AG04449 (cell line): ENCODE measurements around the gene KIF13A.

Experiments
- CTCF ChIA-PET: fragments of 350-600 bp; formaldehyde crosslinking; extraction: SDS; loops from one replicate; lab custom pipeline; 2021; ENCODE audit warnings: antibody characterized with exemption; lab: Yijun Ruan, JAX
- POLR2A ChIA-PET: fragments of 400-600, 350-600 bp; formaldehyde crosslinking; extraction: SDS; loops from one replicate; lab custom pipeline; 2020; ENCODE audit warnings: antibody characterized with exemption, inconsistent platforms; lab: Yijun Ruan, JAX
- DNase-seq: peaks from one replicate; pipeline ENCODE4 v3.0.0-alpha.2; 2010; ENCODE audit warnings: low read depth, low spot score
- H3K4me3 ChIP-seq: 2 replicates; pipeline ENCODE4 v1.5.1; 2011; ENCODE audit warnings: low read depth, mild to moderate bottlenecking, control low read depth, low read length
- CTCF ChIP-seq: IDR thresholded peaks from one replicate; pipeline ENCODE4 v1.5.1; 2011; ENCODE audit warnings: mild to moderate bottlenecking, moderate library complexity, low read length, control low read depth, inconsistent platforms; ENCODE audit not compliant: insufficient read depth; ENCODE audit errors: missing control alignments

Gene KIF13A

GRCh38 chr6:17865798-17866725 is 121.4 kb downstream of the KIF13A start:
- POLR2A ChIA-PET, result interaction anchor here (0.6 to 1.0 kb wide), 2 partner anchors 13 to 21 kb away, joined by 3 read pairs; no protein-coding TSS in a partner anchor
- TF ChIP-seq CTCF, result no peak
- H3K4me3 ChIP-seq, result no peak overlapping the region
- CTCF ChIA-PET, result no interaction called here
- DNase-seq, result no peak

- no peak overlapping the region for H3K4me3 ChIP-seq
- TF ChIP-seq CTCF, result no peak
- POLR2A ChIA-PET, result interaction anchor here (0.6 to 1.0 kb wide), 2 partner anchors 12 to 22 kb away, joined by 3 read pairs; no protein-coding TSS in a partner anchor
- no peak for DNase-seq
- CTCF ChIA-PET, result interaction anchor here (0.6 to 1.4 kb wide), 4 partner anchors 12 to 257 kb away, joined by 3 to 5 read pairs (median 3); partner anchors contain the start of gene NHLRC1
Measured at GRCh38 chr6:17865243-17865642, 122.2 kb downstream of the KIF13A start.

- no peak overlapping the region for H3K4me3 ChIP-seq
- DNase-seq, result no peak
- no peak for TF ChIP-seq CTCF
- CTCF ChIA-PET, result interaction anchor here (0.6 to 1.4 kb wide), 5 partner anchors 11 to 640 kb away, joined by 3 to 5 read pairs (median 3); partner anchors contain the start of gene NHLRC1
- POLR2A ChIA-PET, result interaction anchor here (1.2 kb wide), 1 partner anchor 12 kb away, joined by 3 read pairs; no protein-coding TSS in a partner anchor
Measured at GRCh38 chr6:17863901-17864754, 123.3 kb downstream of the KIF13A start.

GRCh38 chr6:17861361-17861760 is 126.1 kb downstream of the KIF13A start:
- no peak overlapping the region for H3K4me3 ChIP-seq
- ChIA-PET CTCF (no interaction called here), POLR2A (no interaction called here)
- no peak for TF ChIP-seq CTCF
- no peak for DNase-seq

GRCh38 chr6:17859846-17860245 is 127.6 kb downstream of the KIF13A start:
- TF ChIP-seq CTCF, result no peak
- no peak overlapping the region for H3K4me3 ChIP-seq
- ChIA-PET POLR2A (interaction anchor here (0.6 kb wide), 1 partner anchor 233 kb away, joined by 3 read pairs; no protein-coding TSS in a partner anchor), CTCF (interaction anchor here (0.9 kb wide), 1 partner anchor 127 kb away, joined by 3 read pairs; the partner anchor contains the start of gene KIF13A)
- no peak for DNase-seq
